Kidney (tissue), 14 donors: Measurements from ENCODE around the gene LRRN4CL. TPM values are rescaled to one million over a fixed set of nuclear protein-coding genes. Genes with fewer than 3 reads are reported as not detected.

Experiments
- DNase-seq, 5 donors: peaks; one replicate each; pipeline ENCODE4 v3.0.0-alpha.2; 2013 to 2020
- FAIRE-seq: peaks from 2 replicates; lab custom pipeline; 2012; peaks lifted over from hg19 to GRCh38; lab: Jason Lieb, UNC
- H3K27ac ChIP-seq, 2 donors: one replicate each; pipeline ENCODE4 v1.7.0; 2013; ENCODE audit warnings: low read depth in 2 of 2, low read length in 2 of 2, inconsistent platforms in 1 of 2
- H3K27me3 ChIP-seq: one replicate; pipeline ENCODE4 v1.7.1; 2013; ENCODE audit warnings: low read length, inconsistent platforms; ENCODE audit not compliant: control insufficient read depth, insufficient read depth
- H3K36me3 ChIP-seq, 3 donors: one replicate each; pipeline versions ENCODE4 v1.7.0 to v1.7.1; 2013; ENCODE audit warnings: low read length in 3 of 3, control low read depth in 1 of 3, inconsistent platforms in 1 of 3; ENCODE audit not compliant: insufficient read depth in 3 of 3, control insufficient read depth in 2 of 3
- H3K4me1 ChIP-seq, 3 donors: one replicate each; pipeline versions ENCODE4 v1.7.0 to v1.7.1; 2013; ENCODE audit warnings: low read length in 3 of 3, inconsistent platforms in 1 of 3, low read depth in 1 of 3; ENCODE audit not compliant: control insufficient read depth in 2 of 3, insufficient read depth in 2 of 3
- H3K4me3 ChIP-seq, 3 donors: one replicate each; pipeline versions ENCODE4 v1.7.0 to v1.8.1; 2013; ENCODE audit warnings: low read length in 3 of 3, control low read depth in 1 of 3, inconsistent platforms in 1 of 3
- H3K9ac ChIP-seq, 3 donors: one replicate each; pipeline versions ENCODE4 v1.7.0 to v1.7.1; 2013; ENCODE audit warnings: low read length in 3 of 3, control low read depth in 1 of 3, inconsistent platforms in 1 of 3
- H3K9me3 ChIP-seq, 3 donors: one replicate each; pipeline versions ENCODE4 v1.7.0 to v1.7.1; 2013; ENCODE audit warnings: low read length in 3 of 3, control low read depth in 1 of 3, inconsistent platforms in 1 of 3; ENCODE audit not compliant: control insufficient read depth in 2 of 3, insufficient read depth in 1 of 3
- intact Hi-C: fragments of 100-400 bp; cut with DNase I; formaldehyde crosslinking; loops from one replicate; pipeline ENCODE4 v1.11.1; 2022
- polyA plus RNA-seq: library from polyadenylated mRNA; stranded (reverse); fragments of 350-450 nt; fragmentation: Illumina TruSeq; extraction: RNeasy Lipid Tissue Mini Kit (QIAGEN cat#74804); gene quantifications from one replicate; pipeline ENCODE4 v1.2.3, GENCODE V29; 2014; ENCODE audit warnings: low read depth, low replicate concordance; ENCODE audit not compliant: insufficient read depth
- total RNA-seq: library from RNA; stranded (reverse); fragmentation: NEBNext Ultra II Directional; extraction: Animal tissue kit (Norgen Biotek cat#: 25700); gene quantifications from one replicate; pipeline ENCODE4 v1.2.1, GENCODE V29; 2021
- TF ChIP-seq, protein P1 (sequence below): IDR thresholded peaks from 3 replicates; pipeline ENCODE4 v1.5.1; 2012; ENCODE audit warnings: mild to moderate bottlenecking, moderate library complexity, borderline replicate concordance; ENCODE audit not compliant: insufficient read depth; ENCODE audit errors: extremely low read depth
- donor health status: control.
- donor health status: control.
- donor health status: control.
- donor health status: control.
- donor health status: control.
- donor health status: DM: yes; HTN: yes; CAD: no.
- donor health status: Normal renal cell carcinoma (clear cell type).

The LRRN4CL gene
- total and polyA plus RNA-seq, 2 donors from 2014 or later = 0.58 to 1.2 TPM

GRCh38 chr11:62710001-62710345 is 20.6 kb upstream of the LRRN4CL start:
- Histone ChIP-seq H3K4me1 (peaks cover 0 to 35% (median 30%) of the 10 kb centered on the region in 3 donors), H3K36me3 (peaks cover 8 to 30% (median 10%) of the 10 kb centered on the region in 3 donors), H3K9ac (peak overlapping the region; percentile 25 to 90 (median 81)), H3K4me3 (peak overlapping the region; percentile 60 to 91 (median 82)), H3K27ac (peak overlapping the region; percentile 89 to 97), H3K9me3 (no peaks in the 10 kb centered on the region), H3K27me3 (no peaks in the 10 kb centered on the region)
- TF ChIP-seq, protein P1, sequence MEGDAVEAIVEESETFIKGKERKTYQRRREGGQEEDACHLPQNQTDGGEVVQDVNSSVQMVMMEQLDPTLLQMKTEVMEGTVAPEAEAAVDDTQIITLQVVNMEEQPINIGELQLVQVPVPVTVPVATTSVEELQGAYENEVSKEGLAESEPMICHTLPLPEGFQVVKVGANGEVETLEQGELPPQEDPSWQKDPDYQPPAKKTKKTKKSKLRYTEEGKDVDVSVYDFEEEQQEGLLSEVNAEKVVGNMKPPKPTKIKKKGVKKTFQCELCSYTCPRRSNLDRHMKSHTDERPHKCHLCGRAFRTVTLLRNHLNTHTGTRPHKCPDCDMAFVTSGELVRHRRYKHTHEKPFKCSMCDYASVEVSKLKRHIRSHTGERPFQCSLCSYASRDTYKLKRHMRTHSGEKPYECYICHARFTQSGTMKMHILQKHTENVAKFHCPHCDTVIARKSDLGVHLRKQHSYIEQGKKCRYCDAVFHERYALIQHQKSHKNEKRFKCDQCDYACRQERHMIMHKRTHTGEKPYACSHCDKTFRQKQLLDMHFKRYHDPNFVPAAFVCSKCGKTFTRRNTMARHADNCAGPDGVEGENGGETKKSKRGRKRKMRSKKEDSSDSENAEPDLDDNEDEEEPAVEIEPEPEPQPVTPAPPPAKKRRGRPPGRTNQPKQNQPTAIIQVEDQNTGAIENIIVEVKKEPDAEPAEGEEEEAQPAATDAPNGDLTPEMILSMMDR = no peak
- intact Hi-C loops = no loop called here
- no peak for FAIRE-seq
- no peak for DNase-seq

GRCh38 chr11:62709247-62710000 is 20.1 kb upstream of the LRRN4CL start:
- TF ChIP-seq, protein P1 = peak; percentile 10
- DNase-seq (peak; percentile 98 to 99 (median 99)), FAIRE-seq (peak; percentile 51)
- Histone ChIP-seq H3K27ac (peak overlapping the region; percentile 89 to 97), H3K4me3 (peak overlapping the region; percentile 87 to 91 (median 88)), H3K27me3 (no peaks in the 10 kb centered on the region), H3K36me3 (peaks cover 6 to 26% (median 6%) of the 10 kb centered on the region in 3 donors), H3K9ac (peak overlapping the region; percentile 83 to 98 (median 92)), H3K4me1 (peaks cover 0 to 37% (median 30%) of the 10 kb centered on the region in 3 donors), H3K9me3 (no peaks in the 10 kb centered on the region)
- intact Hi-C loops = no loop called here

GRCh38 chr11:62708793-62709192 is 19.5 kb upstream of the LRRN4CL start:
- peak overlapping the region; percentile 89 to 93 for H3K27ac ChIP-seq

More at GRCh38 chr11:62708793-62709192, 19.5 kb upstream of the LRRN4CL start:
- Histone ChIP-seq H3K36me3 (peaks cover 3 to 21% (median 6%) of the 10 kb centered on the region in 3 donors), H3K27me3 (no peaks in the 10 kb centered on the region), H3K4me3 (peak overlapping the region; percentile 87 to 91 (median 88)), H3K9me3 (no peaks in the 10 kb centered on the region), H3K4me1 (peaks cover 0 to 37% (median 30%) of the 10 kb centered on the region in 3 donors), H3K9ac (peak overlapping the region; percentile 83 to 98 (median 92))
- TF ChIP-seq, protein P1 = no peak
- DNase-seq (peak in 2 of 5 donors; percentile 22 to 82), FAIRE-seq (no peak)
- intact Hi-C loops = no loop called here
